A549 (cell line): ENCODE measurements around the gene THADA. TPM values are rescaled to one million over a fixed set of nuclear protein-coding genes. Genes with fewer than 3 reads are reported as not detected.

ENCODE experiments used
- ATAC-seq, 2 experiments: fragments of 200-7000 bp in 1 of 2; fragments of >200 bp in 1 of 2; cut with Nextera tagmentation in 1 of 2; cut with Tn5 transposase in 1 of 2; 3 replicates each; pipeline versions ENCODE4 v1.8.0 to v1.9.1; 2018 to 2020; ENCODE audit warnings: mild to moderate bottlenecking in 1 of 2, moderate library complexity in 1 of 2
- CTCF ChIA-PET: fragments of 300-600 bp; sonication (Branson Sonifier 250); formaldehyde crosslinking; extraction: SDS; loops from one replicate; lab custom pipeline; 2021; ENCODE audit warnings: antibody characterized with exemption, inconsistent platforms; lab: Yijun Ruan, JAX
- POLR2A ChIA-PET: fragments of 350-600 bp; formaldehyde crosslinking; extraction: SDS; loops from one replicate; lab custom pipeline; 2021; ENCODE audit warnings: antibody characterized with exemption, inconsistent platforms; lab: Yijun Ruan, JAX
- DNase-seq, 2 experiments: peaks; one replicate each; pipeline versions ENCODE4 v3.0.0 to v3.0.0-alpha.2; 2011 to 2016; ENCODE audit warnings: low read depth in 1 of 2, low spot score in 1 of 2
- FAIRE-seq: peaks from 2 replicates; lab custom pipeline; 2011; peaks lifted over from hg19 to GRCh38; lab: Jason Lieb, UNC
- H3K27ac ChIP-seq, 2 experiments: fragments of >200 bp; sonication (Bioruptor Twin); formaldehyde crosslinking; 3 replicates each; pipeline ENCODE4 v1.5.1; 2016 to 2017
- H3K4me1 ChIP-seq: fragments of >200 bp; sonication (Bioruptor Twin); formaldehyde crosslinking; 3 replicates; pipeline ENCODE4 v1.6.1; 2016
- H3K4me2 ChIP-seq: fragments of >200 bp; sonication (Bioruptor Twin); formaldehyde crosslinking; 3 replicates; pipeline ENCODE4 v1.6.1; 2016
- H3K4me3 ChIP-seq: fragments of >200 bp; sonication (Bioruptor Twin); formaldehyde crosslinking; 3 replicates; pipeline ENCODE4 v1.5.1; 2016
- H3K9me3 ChIP-seq: fragments of >200 bp; sonication (Bioruptor Twin); formaldehyde crosslinking; 3 replicates; pipeline ENCODE4 v1.6.1; 2016
- EHF ChIP-seq: fragments of 250-450 bp; sonication (Bioruptor Pico); IDR thresholded peaks from 2 replicates; pipeline ENCODE4 v1.5.0; 2020; ENCODE audit warnings: mild to moderate bottlenecking
- HOXA7 ChIP-seq: fragments of 250-450 bp; sonication (Bioruptor Pico); IDR thresholded peaks from 2 replicates; pipeline ENCODE4 v1.5.0; 2020; ENCODE audit warnings: mild to moderate bottlenecking, moderate library complexity
- HOXB13 ChIP-seq: fragments of 250-450 bp; sonication (Bioruptor Pico); IDR thresholded peaks from 2 replicates; pipeline ENCODE4 v1.5.0; 2020; ENCODE audit warnings: low read depth, mild to moderate bottlenecking, moderate library complexity
- JUN ChIP-seq, 2 experiments: fragments of >200 bp; sonication (Bioruptor Twin); formaldehyde crosslinking; IDR thresholded peaks; 2 replicates in 1 of 2; 3 replicates in 1 of 2; pipeline ENCODE4 v1.6.1; 2016 to 2017
- JUNB ChIP-seq: fragments of >200 bp; sonication (Bioruptor Twin); formaldehyde crosslinking; IDR thresholded peaks from 2 replicates; pipeline ENCODE4 v1.6.1; 2016
- MYC ChIP-seq: IDR thresholded peaks from 2 replicates; pipeline ENCODE4 v1.6.1; 2012; ENCODE audit warnings: mild to moderate bottlenecking, inconsistent platforms, low read length, improper control_type of control experiment, borderline replicate concordance
- NR3C1 ChIP-seq: fragments of >200 bp; sonication (Bioruptor Twin); formaldehyde crosslinking; IDR thresholded peaks from 3 replicates; pipeline ENCODE4 v1.6.1; 2017
- PHF8 ChIP-seq: fragments of 200-600 bp; sonication (generic); IDR thresholded peaks from 2 replicates; pipeline ENCODE4 v1.6.1; 2016; ENCODE audit warnings: low read depth, mild to moderate bottlenecking, antibody characterized with exemption, moderate library complexity, borderline replicate concordance
- POLR2AphosphoS2 ChIP-seq: conservative IDR thresholded peaks from 2 replicates; pipeline ENCODE4 v1.6.1; 2012; ENCODE audit warnings: low read length, improper control_type of control experiment, inconsistent platforms
- RCOR1 ChIP-seq: fragments of 150-350 bp; IDR thresholded peaks from 2 replicates; pipeline ENCODE4 v1.6.1; 2014; ENCODE audit warnings: antibody characterized with exemption, low read length, low read depth
- RNF2 ChIP-seq: fragments of 200-600 bp; sonication (generic); IDR thresholded peaks from 2 replicates; pipeline ENCODE4 v1.6.1; 2016; ENCODE audit warnings: low read depth, mild to moderate bottlenecking, antibody characterized with exemption, moderate library complexity, borderline replicate concordance
- TP53 ChIP-seq: fragments of 250-450 bp; sonication (Bioruptor Pico); IDR thresholded peaks from 2 replicates; pipeline ENCODE4 v1.5.0; 2021; ENCODE audit warnings: mild to moderate bottlenecking, moderate library complexity
- ZSCAN20 ChIP-seq: fragments of 250-450 bp; sonication (Bioruptor Pico); IDR thresholded peaks from 2 replicates; pipeline ENCODE4 v1.8.0; 2022; ENCODE audit warnings: mild to moderate bottlenecking, moderate library complexity
- WGBS: methylation state at CpG from one replicate; pipeline ENCODE4 v1.1.6; 2017; ENCODE audit errors: missing lambda C conversion rate; 5-methylcytosine and 5-hydroxymethylcytosine counted together
- polyA plus RNA-seq, 4 experiments: library from polyadenylated mRNA; depleted of rRNA in 3 of 4; stranded (reverse); fragments of >200 nt; fragmentation: RNase III in 1 of 4; extraction: RNeasy Plus Mini Kit Qiagen cat#74134 plus additional on column Dnase treatment in 1 of 4; gene quantifications; 2 replicates in 3 of 4; 3 replicates in 1 of 4; pipeline ENCODE4 v1.2.3, GENCODE V29; 2011 to 2017
- TF ChIP-seq, protein P1 (sequence below): fragments of >200 bp; sonication (Bioruptor Twin); formaldehyde crosslinking; IDR thresholded peaks from 2 replicates; pipeline ENCODE4 v1.6.1; 2016
- TF ChIP-seq, protein P2 (sequence below): fragments of >200 bp; sonication (Bioruptor Twin); formaldehyde crosslinking; IDR thresholded peaks from 3 replicates; pipeline ENCODE4 v1.5.1; 2016
- TF ChIP-seq, protein P3 (sequence below): fragments of 250-450 bp; sonication (Bioruptor Pico); IDR thresholded peaks from 2 replicates; pipeline ENCODE4 v1.5.0; 2020; ENCODE audit warnings: low read depth, mild to moderate bottlenecking, moderate library complexity
- TF ChIP-seq, protein P4 (sequence below): fragments of 200-600 bp; sonication (generic); IDR thresholded peaks from 2 replicates; pipeline ENCODE4 v1.6.1; 2016; ENCODE audit warnings: antibody characterized with exemption, mild to moderate bottlenecking, moderate library complexity

Gene THADA
- polyA plus RNA-seq, 2 of the 4 experiments (the other 2 are of a cell fraction), result 21.8 to 37.9 TPM

DNA sequence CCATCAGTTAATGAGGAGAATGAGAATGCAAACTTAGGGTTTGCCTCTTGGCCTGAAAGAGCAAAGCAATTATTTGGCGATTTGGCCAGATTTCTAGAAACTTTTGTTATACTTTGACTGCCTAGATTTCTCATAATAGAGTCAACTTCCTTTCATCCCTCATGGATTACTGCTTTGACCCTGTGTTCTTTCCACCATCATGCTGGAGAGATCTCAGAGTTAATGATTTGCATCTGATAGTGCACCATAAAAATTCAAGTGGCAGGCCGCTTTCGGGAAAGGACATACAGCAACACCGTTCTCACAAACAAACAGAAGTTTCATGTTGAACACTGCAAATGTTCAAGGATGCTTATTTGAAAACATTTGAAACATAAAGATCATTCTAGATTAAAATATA lies 225.7 kb downstream of the THADA start (continued):
- TF ChIP-seq, protein P1, sequence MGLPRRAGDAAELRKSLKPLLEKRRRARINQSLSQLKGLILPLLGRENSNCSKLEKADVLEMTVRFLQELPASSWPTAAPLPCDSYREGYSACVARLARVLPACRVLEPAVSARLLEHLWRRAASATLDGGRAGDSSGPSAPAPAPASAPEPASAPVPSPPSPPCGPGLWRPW, result no peak
- TF ChIP-seq TP53 (CRISPR knock-in tag) (no peak), POLR2AphosphoS2 (no peak), JUNB (no peak)
- TF ChIP-seq, all 56 proteins: peak for 0

DNA sequence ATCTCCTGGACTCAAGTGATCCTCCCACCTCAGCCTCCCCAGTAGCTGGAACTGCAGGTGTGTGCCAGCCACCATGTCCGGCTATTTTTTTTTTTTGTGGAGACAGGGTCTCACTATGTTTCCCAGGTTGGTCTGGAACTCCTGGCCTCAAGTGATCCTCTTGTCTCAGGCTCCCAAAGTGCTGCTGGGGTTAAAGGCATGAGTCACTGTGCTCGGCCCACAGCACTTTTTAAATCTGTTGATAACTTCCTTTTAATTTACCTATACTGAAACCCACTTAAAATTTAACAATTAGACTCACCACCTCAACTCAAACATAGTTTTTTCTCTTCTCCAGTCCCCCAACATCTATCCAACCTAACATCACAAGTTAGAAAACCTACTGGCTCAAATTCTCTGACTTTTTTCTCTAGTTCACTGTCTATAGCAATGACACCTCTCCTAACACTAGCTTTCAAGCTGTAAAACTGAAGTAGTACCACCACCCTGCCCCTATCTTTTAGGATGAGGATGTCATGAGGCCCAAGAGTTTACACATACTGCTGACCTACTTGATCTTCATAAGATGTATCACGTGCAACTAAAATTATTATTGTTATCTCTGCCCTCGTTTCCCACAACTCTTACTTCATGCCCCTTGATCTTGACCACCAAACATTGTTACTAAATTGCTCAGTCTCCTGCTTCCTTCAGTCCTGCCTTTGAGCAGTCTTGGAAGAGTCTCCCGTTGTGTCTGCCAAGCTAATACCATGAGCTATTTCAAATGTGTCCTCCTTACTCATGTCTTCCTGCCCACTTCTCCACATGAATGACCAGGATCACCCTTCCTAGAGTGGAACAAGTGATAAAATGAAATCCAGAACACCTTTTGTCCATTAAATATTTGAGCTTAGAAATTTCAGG lies 227.1 kb downstream of the THADA start:
- Histone ChIP-seq H3K4me2 (no peak overlapping the region), H3K4me3 (no peak overlapping the region), H3K27ac (no peak overlapping the region), H3K9me3 (no peaks in the 10 kb centered on the region), H3K4me1 (peaks cover 9% of the 10 kb centered on the region; the same call in 2 of the 3 replicates)
- CTCF ChIA-PET, result interaction anchor here (1.1 kb wide), 1 partner anchor 116 kb away, joined by 3 read pairs; no protein-coding TSS in a partner anchor
- POLR2A ChIA-PET, result no interaction called here
- TF ChIP-seq MYC, result no peak
- no peak for TF ChIP-seq ZSCAN20 (CRISPR knock-in tag)
- TF ChIP-seq, protein P2, sequence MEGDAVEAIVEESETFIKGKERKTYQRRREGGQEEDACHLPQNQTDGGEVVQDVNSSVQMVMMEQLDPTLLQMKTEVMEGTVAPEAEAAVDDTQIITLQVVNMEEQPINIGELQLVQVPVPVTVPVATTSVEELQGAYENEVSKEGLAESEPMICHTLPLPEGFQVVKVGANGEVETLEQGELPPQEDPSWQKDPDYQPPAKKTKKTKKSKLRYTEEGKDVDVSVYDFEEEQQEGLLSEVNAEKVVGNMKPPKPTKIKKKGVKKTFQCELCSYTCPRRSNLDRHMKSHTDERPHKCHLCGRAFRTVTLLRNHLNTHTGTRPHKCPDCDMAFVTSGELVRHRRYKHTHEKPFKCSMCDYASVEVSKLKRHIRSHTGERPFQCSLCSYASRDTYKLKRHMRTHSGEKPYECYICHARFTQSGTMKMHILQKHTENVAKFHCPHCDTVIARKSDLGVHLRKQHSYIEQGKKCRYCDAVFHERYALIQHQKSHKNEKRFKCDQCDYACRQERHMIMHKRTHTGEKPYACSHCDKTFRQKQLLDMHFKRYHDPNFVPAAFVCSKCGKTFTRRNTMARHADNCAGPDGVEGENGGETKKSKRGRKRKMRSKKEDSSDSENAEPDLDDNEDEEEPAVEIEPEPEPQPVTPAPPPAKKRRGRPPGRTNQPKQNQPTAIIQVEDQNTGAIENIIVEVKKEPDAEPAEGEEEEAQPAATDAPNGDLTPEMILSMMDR, result no peak
- TF ChIP-seq PHF8, result no peak
- TF ChIP-seq HOXA7 (CRISPR knock-in tag), result no peak
- no peak for TF ChIP-seq RCOR1
- TF ChIP-seq, protein P3, sequence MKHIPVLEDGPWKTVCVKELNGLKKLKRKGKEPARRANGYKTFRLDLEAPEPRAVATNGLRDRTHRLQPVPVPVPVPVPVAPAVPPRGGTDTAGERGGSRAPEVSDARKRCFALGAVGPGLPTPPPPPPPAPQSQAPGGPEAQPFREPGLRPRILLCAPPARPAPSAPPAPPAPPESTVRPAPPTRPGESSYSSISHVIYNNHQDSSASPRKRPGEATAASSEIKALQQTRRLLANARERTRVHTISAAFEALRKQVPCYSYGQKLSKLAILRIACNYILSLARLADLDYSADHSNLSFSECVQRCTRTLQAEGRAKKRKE, result no peak
- TF ChIP-seq, protein P4, sequence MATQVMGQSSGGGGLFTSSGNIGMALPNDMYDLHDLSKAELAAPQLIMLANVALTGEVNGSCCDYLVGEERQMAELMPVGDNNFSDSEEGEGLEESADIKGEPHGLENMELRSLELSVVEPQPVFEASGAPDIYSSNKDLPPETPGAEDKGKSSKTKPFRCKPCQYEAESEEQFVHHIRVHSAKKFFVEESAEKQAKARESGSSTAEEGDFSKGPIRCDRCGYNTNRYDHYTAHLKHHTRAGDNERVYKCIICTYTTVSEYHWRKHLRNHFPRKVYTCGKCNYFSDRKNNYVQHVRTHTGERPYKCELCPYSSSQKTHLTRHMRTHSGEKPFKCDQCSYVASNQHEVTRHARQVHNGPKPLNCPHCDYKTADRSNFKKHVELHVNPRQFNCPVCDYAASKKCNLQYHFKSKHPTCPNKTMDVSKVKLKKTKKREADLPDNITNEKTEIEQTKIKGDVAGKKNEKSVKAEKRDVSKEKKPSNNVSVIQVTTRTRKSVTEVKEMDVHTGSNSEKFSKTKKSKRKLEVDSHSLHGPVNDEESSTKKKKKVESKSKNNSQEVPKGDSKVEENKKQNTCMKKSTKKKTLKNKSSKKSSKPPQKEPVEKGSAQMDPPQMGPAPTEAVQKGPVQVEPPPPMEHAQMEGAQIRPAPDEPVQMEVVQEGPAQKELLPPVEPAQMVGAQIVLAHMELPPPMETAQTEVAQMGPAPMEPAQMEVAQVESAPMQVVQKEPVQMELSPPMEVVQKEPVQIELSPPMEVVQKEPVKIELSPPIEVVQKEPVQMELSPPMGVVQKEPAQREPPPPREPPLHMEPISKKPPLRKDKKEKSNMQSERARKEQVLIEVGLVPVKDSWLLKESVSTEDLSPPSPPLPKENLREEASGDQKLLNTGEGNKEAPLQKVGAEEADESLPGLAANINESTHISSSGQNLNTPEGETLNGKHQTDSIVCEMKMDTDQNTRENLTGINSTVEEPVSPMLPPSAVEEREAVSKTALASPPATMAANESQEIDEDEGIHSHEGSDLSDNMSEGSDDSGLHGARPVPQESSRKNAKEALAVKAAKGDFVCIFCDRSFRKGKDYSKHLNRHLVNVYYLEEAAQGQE, result no peak
- no peak for TF ChIP-seq HOXB13
- no peak for TF ChIP-seq EHF (CRISPR knock-in tag)
- TF ChIP-seq RNF2, result no peak
- no peak for TF ChIP-seq JUN (IDR thresholded peaks at IDR 0.05)
- no peak for TF ChIP-seq NR3C1
- DNase-seq (no peak), ATAC-seq (no peak), FAIRE-seq (no peak)
- WGBS, result 93% methylated on average over 5 of the region's 5 CpGs
